PC-3 (cell line): ENCODE measurements around the gene KATNAL1. TPM values are rescaled to one million over a fixed set of nuclear protein-coding genes. Genes with fewer than 3 reads are reported as not detected.

ENCODE experiments used
- ATAC-seq: fragments of 200-7000 bp; cut with Tn5 transposase; 2 replicates; pipeline ENCODE4 v1.9.1; 2020; ENCODE audit warnings: mild to moderate bottlenecking, moderate library complexity
- BruUV-seq: library from RNA; stranded (reverse); fragments of 400-500 nt; replicated peaks from 2 replicates; lab custom pipeline; 2021; lab: Mats Ljungman, UMichigan
- CTCF ChIA-PET: fragments of 300-600 bp; sonication (Branson Sonifier 250); formaldehyde crosslinking; loops from one replicate; lab custom pipeline; 2022; ENCODE audit warnings: antibody characterized with exemption; lab: Charles Lee
- POLR2A ChIA-PET: fragments of 300-600 bp; sonication (Branson Sonifier 250); formaldehyde crosslinking; loops from one replicate; lab custom pipeline; 2022; ENCODE audit warnings: antibody characterized with exemption; ENCODE audit not compliant: unreplicated experiment; lab: Charles Lee
- DNase-seq: peaks from one replicate; pipeline ENCODE4 v3.0.0-alpha.2; 2015
- H2AFZ ChIP-seq: fragments of 300-600 bp; sonication (generic); 2 replicates; pipeline ENCODE4 v1.6.0; 2016; ENCODE audit warnings: antibody characterized with exemption, low read length
- H3F3A ChIP-seq: fragments of 300-600 bp; sonication (generic); one replicate; pipeline ENCODE4 v1.6.0; 2017; ENCODE audit warnings: antibody characterized with exemption, low read length, control low read depth, mild to moderate bottlenecking; ENCODE audit not compliant: unreplicated experiment
- H3K27ac ChIP-seq: fragments of 300-600 bp; sonication (generic); 2 replicates; pipeline ENCODE4 v1.5.1; 2016; ENCODE audit warnings: mild to moderate bottlenecking, low read length
- H3K27me3 ChIP-seq: fragments of 300-600 bp; sonication (generic); 2 replicates; pipeline ENCODE4 v1.6.1; 2016; ENCODE audit warnings: low read length, mixed read lengths
- H3K36me3 ChIP-seq: fragments of 300-600 bp; sonication (generic); 2 replicates; pipeline ENCODE4 v1.6.1; 2016; ENCODE audit warnings: low read depth, mixed run types, low read length, mixed read lengths
- H3K4me1 ChIP-seq: fragments of 300-600 bp; sonication (generic); 2 replicates; pipeline ENCODE4 v1.5.1; 2016; ENCODE audit warnings: low read length; ENCODE audit not compliant: insufficient read depth
- H3K4me2 ChIP-seq: fragments of 300-600 bp; sonication (generic); 2 replicates; pipeline ENCODE4 v1.6.0; 2016; ENCODE audit warnings: low read length
- H3K4me3 ChIP-seq: fragments of 300-600 bp; sonication (generic); 2 replicates; pipeline ENCODE4 v1.5.1; 2016; ENCODE audit warnings: mild to moderate bottlenecking, low read length, mixed read lengths
- H3K79me2 ChIP-seq: fragments of 300-600 bp; sonication (generic); 2 replicates; pipeline ENCODE4 v1.6.1; 2017; ENCODE audit warnings: low read length, mixed read lengths
- H3K9ac ChIP-seq: fragments of 300-600 bp; sonication (generic); 2 replicates; pipeline ENCODE4 v1.6.0; 2016; ENCODE audit warnings: mild to moderate bottlenecking, low read length
- H3K9me2 ChIP-seq: fragments of 300-600 bp; sonication (generic); replicated peaks from 2 replicates; pipeline ENCODE4 v1.6.1; 2016; ENCODE audit warnings: mixed run types, low read length, mixed read lengths
- H3K9me3 ChIP-seq: fragments of 300-600 bp; sonication (generic); 2 replicates; pipeline ENCODE4 v1.6.1; 2016; ENCODE audit warnings: low read length, mixed read lengths
- H4K20me1 ChIP-seq: fragments of 300-600 bp; sonication (generic); 2 replicates; pipeline ENCODE4 v1.6.1; 2016; ENCODE audit warnings: low read length, mixed read lengths
- EZH2 ChIP-seq: fragments of 300-600 bp; sonication (generic); IDR thresholded peaks from one replicate; pipeline ENCODE4 v1.6.1; 2017; ENCODE audit warnings: antibody characterized with exemption, mild to moderate bottlenecking, low read length; ENCODE audit not compliant: unreplicated experiment
- EZH2phosphoT487 ChIP-seq: fragments of 300-600 bp; sonication (generic); IDR thresholded peaks from 2 replicates; pipeline ENCODE4 v1.6.1; 2018; ENCODE audit warnings: mild to moderate bottlenecking, antibody characterized with exemption, low read length, borderline replicate concordance
- intact Hi-C: fragments of 100-400 bp; cut with micrococcal nuclease; formaldehyde crosslinking; loops from 2 replicates; pipeline ENCODE4 v1.9.0; 2023
- total RNA-seq: library from RNA; depleted of rRNA; stranded (reverse); fragments of >200 nt; gene quantifications from 2 replicates; pipeline ENCODE4 v1.2.3, GENCODE V29; 2014
- TF ChIP-seq, protein P1 (sequence below): fragments of 300-600 bp; sonication (generic); conservative IDR thresholded peaks from 2 replicates; pipeline ENCODE4 v1.5.1; 2017; ENCODE audit warnings: antibody characterized with exemption, low read depth, mild to moderate bottlenecking, low read length

The KATNAL1 gene
- total RNA-seq, 1 experiment from 2014 or later = 4.3 TPM

DNA sequence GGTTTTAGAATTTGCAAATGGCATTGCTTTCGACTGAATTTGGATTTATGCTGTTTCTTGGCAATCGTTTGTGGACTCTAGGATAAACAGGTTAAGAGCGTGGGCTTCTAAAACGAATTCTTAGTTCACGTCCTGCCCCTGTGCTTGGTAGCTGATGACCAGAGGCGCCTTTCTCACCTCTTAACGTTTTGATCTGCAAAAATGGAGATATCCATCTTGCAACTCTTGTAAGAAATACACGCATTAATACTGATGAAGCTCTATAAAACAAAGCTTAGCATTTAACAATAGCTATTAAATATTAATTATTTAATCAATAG lies 580 bp upstream of the KATNAL1 start:
- DNase-seq (no peak), ATAC-seq (no peak)
- BruUV-seq = TSS peak; percentile 30
- H3K4me2 ChIP-seq = peak overlapping the region; percentile 87
- no peak overlapping the region for H3K27ac ChIP-seq
- H3K4me3 ChIP-seq = peak overlapping the region; percentile 78
- intact Hi-C loops = loop anchor here (5.0 kb wide), 1 partner anchor 51 kb away; no protein-coding TSS in a partner anchor
- no peaks in the 10 kb centered on the region for H4K20me1 ChIP-seq
- H3K9me2 ChIP-seq = no peaks in the 10 kb centered on the region
- no peaks in the 10 kb centered on the region for H3K9me3 ChIP-seq
- no peaks in the 10 kb centered on the region for H3K36me3 ChIP-seq
- peaks cover 15% of the 10 kb centered on the region for H3K4me1 ChIP-seq
- ChIA-PET CTCF (no interaction called here), POLR2A (interaction anchor here (0.6 kb wide), 1 partner anchor 510 kb away, joined by 3 read pairs; no protein-coding TSS in a partner anchor)
- H2AFZ ChIP-seq = peak overlapping the region; percentile 100
- H3K9ac ChIP-seq = peak overlapping the region; percentile 91
- TF ChIP-seq, protein P1, sequence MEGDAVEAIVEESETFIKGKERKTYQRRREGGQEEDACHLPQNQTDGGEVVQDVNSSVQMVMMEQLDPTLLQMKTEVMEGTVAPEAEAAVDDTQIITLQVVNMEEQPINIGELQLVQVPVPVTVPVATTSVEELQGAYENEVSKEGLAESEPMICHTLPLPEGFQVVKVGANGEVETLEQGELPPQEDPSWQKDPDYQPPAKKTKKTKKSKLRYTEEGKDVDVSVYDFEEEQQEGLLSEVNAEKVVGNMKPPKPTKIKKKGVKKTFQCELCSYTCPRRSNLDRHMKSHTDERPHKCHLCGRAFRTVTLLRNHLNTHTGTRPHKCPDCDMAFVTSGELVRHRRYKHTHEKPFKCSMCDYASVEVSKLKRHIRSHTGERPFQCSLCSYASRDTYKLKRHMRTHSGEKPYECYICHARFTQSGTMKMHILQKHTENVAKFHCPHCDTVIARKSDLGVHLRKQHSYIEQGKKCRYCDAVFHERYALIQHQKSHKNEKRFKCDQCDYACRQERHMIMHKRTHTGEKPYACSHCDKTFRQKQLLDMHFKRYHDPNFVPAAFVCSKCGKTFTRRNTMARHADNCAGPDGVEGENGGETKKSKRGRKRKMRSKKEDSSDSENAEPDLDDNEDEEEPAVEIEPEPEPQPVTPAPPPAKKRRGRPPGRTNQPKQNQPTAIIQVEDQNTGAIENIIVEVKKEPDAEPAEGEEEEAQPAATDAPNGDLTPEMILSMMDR = no peak
- TF ChIP-seq EZH2 (no peak), EZH2phosphoT487 (no peak)
- H3F3A ChIP-seq = no peaks in the 10 kb centered on the region
- H3K79me2 ChIP-seq = peaks cover 35% of the 10 kb centered on the region
- no peaks in the 10 kb centered on the region for H3K27me3 ChIP-seq

DNA sequence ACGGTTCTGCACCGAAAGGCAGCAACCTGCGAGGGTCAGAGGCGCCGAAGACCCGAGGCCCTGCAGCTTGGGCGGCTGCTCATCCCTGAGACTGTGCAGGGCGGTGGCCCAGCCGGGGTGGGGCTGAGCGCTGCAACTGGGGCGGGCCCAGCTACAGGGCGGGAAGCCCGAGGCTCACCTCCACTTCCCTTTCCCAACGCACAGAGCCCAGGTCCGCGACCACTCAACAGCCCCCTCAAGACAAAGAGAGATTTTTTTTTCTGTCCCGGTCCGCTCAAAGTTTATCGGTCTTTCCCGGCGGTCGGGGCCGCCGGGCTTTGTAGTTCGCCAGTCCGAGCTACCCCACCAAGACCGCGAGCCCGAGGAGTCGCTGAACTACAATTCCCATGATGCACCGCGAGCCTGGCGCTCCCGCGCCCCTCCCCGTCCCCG lies 573 bp downstream of the KATNAL1 start:
- CTCF ChIA-PET = interaction anchor here (0.8 kb wide), 1 partner anchor 174 kb away, joined by 4 read pairs; no protein-coding TSS in a partner anchor
- intact Hi-C loops = loop anchor here (5.0 kb wide), 1 partner anchor 49 kb away; no protein-coding TSS in a partner anchor
- peak; percentile 90 for DNase-seq

More for the DNA sequence above, 573 bp downstream of the KATNAL1 start:
- Histone ChIP-seq H3K79me2 (peaks cover 45% of the 10 kb centered on the region), H3K4me3 (peak overlapping the region; percentile 78), H4K20me1 (no peaks in the 10 kb centered on the region), H2AFZ (peak overlapping the region; percentile 100), H3K27ac (peak overlapping the region; percentile 23), H3K4me1 (peaks cover 22% of the 10 kb centered on the region), H3K27me3 (no peaks in the 10 kb centered on the region), H3K36me3 (no peaks in the 10 kb centered on the region), H3F3A (no peaks in the 10 kb centered on the region), H3K9me3 (no peaks in the 10 kb centered on the region), H3K9ac (peak overlapping the region; percentile 91), H3K4me2 (peak overlapping the region; percentile 87), H3K9me2 (no peaks in the 10 kb centered on the region)
- BruUV-seq = no TSS peak
- peak; percentile 91 for ATAC-seq
- POLR2A ChIA-PET = interaction anchor here (0.7 kb wide), 1 partner anchor 192 kb away, joined by 6 read pairs; no protein-coding TSS in a partner anchor
- TF ChIP-seq EZH2 = no peak
- TF ChIP-seq, protein P1 = no peak
- no peak for TF ChIP-seq EZH2phosphoT487
